ENCODE data around the gene CCDC50. TPM values are rescaled to one million over a fixed set of nuclear protein-coding genes. Genes with fewer than 3 reads are reported as not detected.

Gene CCDC50
- total RNA-seq, 1 experiment from 2014 or later: 77.2 TPM

GRCh38 chr3:191368755-191369615 is 39.8 kb downstream of the CCDC50 start:
- H3K4me1 ChIP-seq (ENCODE audit: insufficient read depth, low read length, poor library complexity, severe bottlenecking): peaks cover 40% of the 10 kb centered on the region
- no TSS peak for BruUV-seq (replicated peaks)
- peaks cover 4% of the 10 kb centered on the region for H3K36me3 ChIP-seq (ENCODE audit: insufficient read depth, low read length, poor library complexity, severe bottlenecking)
- POLR2A ChIA-PET (ENCODE audit: low non-redundant PET): interaction anchor here (0.6 kb wide), 1 partner anchor 496 kb away, joined by 3 read pairs; no protein-coding TSS in a partner anchor
- no peaks in the 10 kb centered on the region for H3K9me3 ChIP-seq (ENCODE audit: low read depth, low read length, poor library complexity, severe bottlenecking)
- H3K4me3 ChIP-seq (ENCODE audit: low read depth, low read length, poor library complexity, severe bottlenecking): no peak overlapping the region
- intact Hi-C loops (cut with micrococcal nuclease; ENCODE audit: unreplicated experiment): no loop called here
- CTCF ChIA-PET: no interaction called here
- peak overlapping the region; percentile 4 for H3K27ac ChIP-seq (ENCODE audit: low read depth, low read length, poor library complexity, severe bottlenecking)
- no peaks in the 10 kb centered on the region for H3K27me3 ChIP-seq (replicated peaks; ENCODE audit: insufficient read depth, low read depth, low read length, poor library complexity)
- no peak for TF ChIP-seq CTCF (conservative IDR thresholded peaks at IDR 0.05; ENCODE audit: low read depth, low read length)
- no peak for TF ChIP-seq EZH2 (IDR thresholded peaks at IDR 0.05; ENCODE audit: borderline replicate concordance, low read depth, low read length, poor library complexity, severe bottlenecking)
- no peak for DNase-seq (ENCODE audit: low spot score)

GRCh38 chr3:191369616-191370010 is 40.4 kb downstream of the CCDC50 start:
- CTCF ChIA-PET: no interaction called here
- no peaks in the 10 kb centered on the region for H3K27me3 ChIP-seq (replicated peaks; ENCODE audit: insufficient read depth, low read depth, low read length, poor library complexity)
- peaks cover 40% of the 10 kb centered on the region for H3K4me1 ChIP-seq (ENCODE audit: insufficient read depth, low read length, poor library complexity, severe bottlenecking)
- H3K27ac ChIP-seq (ENCODE audit: low read depth, low read length, poor library complexity, severe bottlenecking): no peak overlapping the region
- no peak for TF ChIP-seq CTCF (conservative IDR thresholded peaks at IDR 0.05; ENCODE audit: low read depth, low read length)
- no peak for TF ChIP-seq EZH2 (IDR thresholded peaks at IDR 0.05; ENCODE audit: borderline replicate concordance, low read depth, low read length, poor library complexity, severe bottlenecking)
- POLR2A ChIA-PET (ENCODE audit: low non-redundant PET): no interaction called here
- no peak overlapping the region for H3K4me3 ChIP-seq (ENCODE audit: low read depth, low read length, poor library complexity, severe bottlenecking)
- peaks cover 4% of the 10 kb centered on the region for H3K36me3 ChIP-seq (ENCODE audit: insufficient read depth, low read length, poor library complexity, severe bottlenecking)
- no peak for DNase-seq (ENCODE audit: low spot score)
- BruUV-seq (replicated peaks): no TSS peak
- intact Hi-C loops (cut with micrococcal nuclease; ENCODE audit: unreplicated experiment): no loop called here
- H3K9me3 ChIP-seq (ENCODE audit: low read depth, low read length, poor library complexity, severe bottlenecking): no peaks in the 10 kb centered on the region

GRCh38 chr3:191372122-191372521 is 42.9 kb downstream of the CCDC50 start:
- H3K4me1 ChIP-seq (ENCODE audit: insufficient read depth, low read length, poor library complexity, severe bottlenecking): peaks cover 39% of the 10 kb centered on the region
- no peak overlapping the region for H3K4me3 ChIP-seq (ENCODE audit: low read depth, low read length, poor library complexity, severe bottlenecking)
- H3K27ac ChIP-seq (ENCODE audit: low read depth, low read length, poor library complexity, severe bottlenecking): no peak overlapping the region
- H3K27me3 ChIP-seq (replicated peaks; ENCODE audit: insufficient read depth, low read depth, low read length, poor library complexity): no peaks in the 10 kb centered on the region
- intact Hi-C loops (cut with micrococcal nuclease; ENCODE audit: unreplicated experiment): no loop called here
- no peak for DNase-seq (ENCODE audit: low spot score)
- no peaks in the 10 kb centered on the region for H3K9me3 ChIP-seq (ENCODE audit: low read depth, low read length, poor library complexity, severe bottlenecking)
- CTCF ChIA-PET: no interaction called here
- H3K36me3 ChIP-seq (ENCODE audit: insufficient read depth, low read length, poor library complexity, severe bottlenecking): peaks cover 4% of the 10 kb centered on the region
- no peak for TF ChIP-seq EZH2 (IDR thresholded peaks at IDR 0.05; ENCODE audit: borderline replicate concordance, low read depth, low read length, poor library complexity, severe bottlenecking)
- no peak for TF ChIP-seq CTCF (conservative IDR thresholded peaks at IDR 0.05; ENCODE audit: low read depth, low read length)
- no TSS peak for BruUV-seq (replicated peaks)
- POLR2A ChIA-PET (ENCODE audit: low non-redundant PET): no interaction called here
